Astrocyte (in vitro differentiated cells and primary cell): ENCODE measurements around the gene DNAAF5. TPM values are rescaled to one million over a fixed set of nuclear protein-coding genes. Genes with fewer than 3 reads are reported as not detected.

Source experiments
- DNase-seq: peaks from one replicate; pipeline ENCODE4 v3.0.0-alpha.2; 2010; ENCODE audit warnings: low read depth
- FAIRE-seq: peaks from 2 replicates; lab custom pipeline; 2011; peaks lifted over from hg19 to GRCh38; lab: Jason Lieb, UNC
- H2AFZ ChIP-seq: 2 replicates; pipeline ENCODE4 v1.6.0; 2012; ENCODE audit warnings: low read depth, low read length, inconsistent platforms
- H3K27ac ChIP-seq: 2 replicates; pipeline ENCODE4 v1.5.1; 2011; ENCODE audit warnings: low read depth, low read length, inconsistent platforms
- H3K27me3 ChIP-seq: 2 replicates; pipeline ENCODE4 v1.6.0; 2011; ENCODE audit warnings: low read length, inconsistent platforms; ENCODE audit not compliant: insufficient read depth
- H3K36me3 ChIP-seq: 2 replicates; pipeline ENCODE4 v1.5.1; 2011; ENCODE audit warnings: low read length, inconsistent platforms; ENCODE audit not compliant: insufficient read depth
- H3K4me1 ChIP-seq: 2 replicates; pipeline ENCODE4 v1.5.1; 2011; ENCODE audit warnings: low read length, inconsistent platforms; ENCODE audit not compliant: insufficient read depth
- H3K4me2 ChIP-seq: 2 replicates; pipeline ENCODE4 v1.6.0; 2012; ENCODE audit warnings: low read length, inconsistent platforms
- H3K4me3 ChIP-seq: 2 replicates; pipeline ENCODE4 v1.5.1; 2011; ENCODE audit warnings: low read depth, mild to moderate bottlenecking, low read length, inconsistent platforms; ENCODE audit not compliant: insufficient read depth
- H3K79me2 ChIP-seq: 2 replicates; pipeline ENCODE4 v1.6.0; 2012; ENCODE audit warnings: mild to moderate bottlenecking, low read length, inconsistent platforms; ENCODE audit not compliant: insufficient read depth
- H3K9ac ChIP-seq: 2 replicates; pipeline ENCODE4 v1.6.0; 2012; ENCODE audit warnings: mild to moderate bottlenecking, low read length, inconsistent platforms
- H3K9me3 ChIP-seq: 2 replicates; pipeline ENCODE4 v1.5.1; 2012; ENCODE audit warnings: low read depth, mild to moderate bottlenecking, low read length, inconsistent platforms; ENCODE audit not compliant: insufficient read depth
- H4K20me1 ChIP-seq: 2 replicates; pipeline ENCODE4 v1.6.0; 2012; ENCODE audit warnings: low read length, inconsistent platforms; ENCODE audit not compliant: insufficient read depth
- H3K27ac Mint-ChIP-seq: one replicate; pipeline ENCODE4 v1.8.0; 2021; ENCODE audit warnings: mild to moderate bottlenecking, mixed read lengths; ENCODE audit not compliant: unreplicated experiment
- H3K27me3 Mint-ChIP-seq: one replicate; pipeline ENCODE4 v1.8.0; 2021; ENCODE audit warnings: low read depth, mixed read lengths; ENCODE audit not compliant: unreplicated experiment
- H3K36me3 Mint-ChIP-seq: one replicate; pipeline ENCODE4 v1.8.0; 2021; ENCODE audit warnings: low read depth, mixed read lengths; ENCODE audit not compliant: unreplicated experiment
- H3K4me1 Mint-ChIP-seq: one replicate; pipeline ENCODE4 v1.8.0; 2021; ENCODE audit warnings: low read depth, mixed read lengths; ENCODE audit not compliant: unreplicated experiment
- H3K4me3 Mint-ChIP-seq: one replicate; pipeline ENCODE4 v1.8.0; 2021; ENCODE audit warnings: mild to moderate bottlenecking, moderate library complexity, mixed read lengths; ENCODE audit not compliant: unreplicated experiment
- H3K9me3 Mint-ChIP-seq: one replicate; pipeline ENCODE4 v1.8.0; 2021; ENCODE audit warnings: mild to moderate bottlenecking, mixed read lengths; ENCODE audit not compliant: unreplicated experiment
- CTCF ChIP-seq: IDR thresholded peaks from 2 replicates; pipeline ENCODE4 v1.5.1; 2011; ENCODE audit warnings: low read depth, mild to moderate bottlenecking, inconsistent platforms, low read length, moderate library complexity; ENCODE audit not compliant: insufficient read depth
- EZH2 ChIP-seq: IDR thresholded peaks from 2 replicates; pipeline ENCODE4 v1.6.1; 2012; ENCODE audit warnings: mild to moderate bottlenecking, low read length, inconsistent platforms; ENCODE audit not compliant: insufficient read depth
- total RNA-seq: library from RNA; stranded (reverse); gene quantifications from 2 replicates; pipeline ENCODE4 v1.2.1, GENCODE V29; 2021

Gene DNAAF5
- total RNA-seq, 1 donor from 2014 or later, result 24.5 TPM

DNA sequence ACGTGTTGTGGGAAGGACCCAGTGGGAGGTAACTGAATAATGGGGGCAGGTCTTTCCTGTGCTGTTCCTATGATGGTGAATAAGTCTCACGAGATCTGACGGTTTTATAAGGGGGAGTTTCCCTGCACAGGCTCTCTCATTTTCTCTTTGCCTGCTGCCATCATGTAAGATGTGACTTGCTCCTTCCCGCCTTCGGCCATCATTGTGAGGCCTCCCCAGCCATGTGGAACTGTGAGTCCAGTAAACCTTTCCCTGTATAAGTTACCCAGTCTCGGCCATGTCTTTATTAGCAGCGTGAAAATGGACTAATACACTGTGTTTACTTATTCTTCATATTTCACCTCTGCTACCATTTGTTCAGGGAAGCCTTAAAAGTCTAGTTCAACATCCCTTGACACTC lies 2.2 kb upstream of the DNAAF5 start:
- Histone ChIP-seq H3K79me2 (peaks cover 18% of the 10 kb centered on the region), H3K4me3 (no peak overlapping the region), H3K27me3 (no peaks in the 10 kb centered on the region), H2AFZ (no peak overlapping the region), H3K36me3 (no peaks in the 10 kb centered on the region), H4K20me1 (peaks cover 12% of the 10 kb centered on the region), H3K9ac (no peak overlapping the region), H3K4me1 (peaks cover 18% of the 10 kb centered on the region), H3K27ac (no peak overlapping the region), H3K9me3 (peaks cover 3% of the 10 kb centered on the region), H3K4me2 (no peak overlapping the region)
- Mint-ChIP-seq H3K4me3 (no peak overlapping the region), H3K27ac (peak overlapping the region; percentile 41), H3K4me1 (peaks cover 16% of the 10 kb centered on the region), H3K27me3 (no peaks in the 10 kb centered on the region), H3K9me3 (peaks cover 9% of the 10 kb centered on the region), H3K36me3 (peaks cover 29% of the 10 kb centered on the region)
- DNase-seq (no peak), FAIRE-seq (no peak)
- TF ChIP-seq EZH2, result no peak
- no peak for TF ChIP-seq CTCF

- FAIRE-seq (no peak), DNase-seq (peak; percentile 89)
- H3K4me1 Mint-ChIP-seq, result peaks cover 16% of the 10 kb centered on the region
- Histone ChIP-seq H2AFZ (no peak overlapping the region), H3K36me3 (no peaks in the 10 kb centered on the region), H3K9ac (no peak overlapping the region), H3K9me3 (peaks cover 3% of the 10 kb centered on the region), H3K27ac (no peak overlapping the region), H3K4me3 (no peak overlapping the region), H3K27me3 (no peaks in the 10 kb centered on the region), H4K20me1 (peaks cover 19% of the 10 kb centered on the region), H3K4me2 (peak overlapping the region; percentile 88), H3K79me2 (peaks cover 28% of the 10 kb centered on the region), H3K4me1 (peaks cover 20% of the 10 kb centered on the region)
- peak overlapping the region; percentile 83 for H3K4me3 Mint-ChIP-seq
- TF ChIP-seq CTCF, result no peak
- no peak for TF ChIP-seq EZH2
- peaks cover 9% of the 10 kb centered on the region for H3K9me3 Mint-ChIP-seq
- H3K27ac Mint-ChIP-seq, result no peak overlapping the region
- peaks cover 36% of the 10 kb centered on the region for H3K36me3 Mint-ChIP-seq
- no peaks in the 10 kb centered on the region for H3K27me3 Mint-ChIP-seq
These were observed 1.1 kb upstream of the DNAAF5 start for GRCh38 chr7:725223-726005.

- TF ChIP-seq CTCF (no peak), EZH2 (no peak)
- H3K9me3 Mint-ChIP-seq, result peaks cover 8% of the 10 kb centered on the region
- no peak for DNase-seq
- H3K4me3 Mint-ChIP-seq, result no peak overlapping the region
- H2AFZ ChIP-seq, result peak overlapping the region; percentile 90
- no peak overlapping the region for H3K27ac Mint-ChIP-seq
- H3K4me3 ChIP-seq, result peak overlapping the region; percentile 65
- H4K20me1 ChIP-seq, result peaks cover 30% of the 10 kb centered on the region
- no peak overlapping the region for H3K27ac ChIP-seq
- peak overlapping the region; percentile 88 for H3K4me2 ChIP-seq
- no peaks in the 10 kb centered on the region for H3K27me3 Mint-ChIP-seq
- H3K79me2 ChIP-seq, result peaks cover 40% of the 10 kb centered on the region
- H3K9me3 ChIP-seq, result peaks cover 3% of the 10 kb centered on the region
- peaks cover 33% of the 10 kb centered on the region for H3K4me1 ChIP-seq
- H3K9ac ChIP-seq, result peak overlapping the region; percentile 74
- H3K36me3 Mint-ChIP-seq, result peaks cover 31% of the 10 kb centered on the region
- FAIRE-seq, result no peak
- H3K36me3 ChIP-seq, result no peaks in the 10 kb centered on the region
- H3K27me3 ChIP-seq, result no peaks in the 10 kb centered on the region
- peaks cover 24% of the 10 kb centered on the region for H3K4me1 Mint-ChIP-seq
These were observed 280 bp downstream of the DNAAF5 start for GRCh38 chr7:726854-727103.
